Thoracic aorta (tissue), 2 donors: ENCODE measurements around the gene SRD5A2. TPM values are rescaled to one million over a fixed set of nuclear protein-coding genes. Genes with fewer than 3 reads are reported as not detected.

Experiments used
- ATAC-seq: fragments of 150-250 bp; one replicate; pipeline ENCODE4 v1.8.0; 2017; ENCODE audit warnings: low read depth; ENCODE audit not compliant: insufficient number of reproducible peaks, low FRiP score
- DNase-seq: peaks from one replicate; pipeline ENCODE4 v3.0.0-alpha.2; 2020; ENCODE audit warnings: low spot score
- H3K27ac ChIP-seq, 2 donors: fragments of 200-600 bp; sonication (generic); 1 replicate in 1 of 2; 2 replicates in 1 of 2; pipeline ENCODE4 v1.5.1; 2016; ENCODE audit warnings: mild to moderate bottlenecking in 2 of 2, moderate library complexity in 2 of 2
- H3K27me3 ChIP-seq: fragments of 200-600 bp; sonication (generic); replicated peaks from 2 replicates; pipeline ENCODE4 v1.6.0; 2016; ENCODE audit warnings: mild to moderate bottlenecking; ENCODE audit not compliant: insufficient read depth
- H3K36me3 ChIP-seq: fragments of 200-600 bp; sonication (generic); one replicate; pipeline ENCODE4 v1.5.1; 2016
- H3K4me1 ChIP-seq, 2 donors: fragments of 200-600 bp; sonication (generic); 1 replicate in 1 of 2; 2 replicates in 1 of 2; pipeline versions ENCODE4 v1.5.1 to v1.6.0; 2016; ENCODE audit warnings: low read depth in 2 of 2, mild to moderate bottlenecking in 1 of 2; ENCODE audit not compliant: control insufficient read depth in 1 of 2
- H3K4me3 ChIP-seq: fragments of 200-600 bp; sonication (generic); 2 replicates; pipeline ENCODE4 v1.5.1; 2016; ENCODE audit warnings: mild to moderate bottlenecking
- H3K9me3 ChIP-seq: fragments of 200-600 bp; sonication (generic); 2 replicates; pipeline ENCODE4 v1.5.1; 2016
- total RNA-seq, 2 donors: library from RNA; depleted of rRNA; stranded (reverse); fragments of >200 nt; gene quantifications; one replicate each; pipeline versions ENCODE4 v1.1.0 to v1.2.3, GENCODE V29; 2016
- TF ChIP-seq, protein P1 (sequence below): fragments of 200-600 bp; sonication (generic); IDR thresholded peaks from one replicate; pipeline ENCODE4 v1.5.1; 2019; ENCODE audit warnings: antibody characterized with exemption

SRD5A2 gene
- total RNA-seq, 2 donors from 2014 or later = not detected

DNA sequence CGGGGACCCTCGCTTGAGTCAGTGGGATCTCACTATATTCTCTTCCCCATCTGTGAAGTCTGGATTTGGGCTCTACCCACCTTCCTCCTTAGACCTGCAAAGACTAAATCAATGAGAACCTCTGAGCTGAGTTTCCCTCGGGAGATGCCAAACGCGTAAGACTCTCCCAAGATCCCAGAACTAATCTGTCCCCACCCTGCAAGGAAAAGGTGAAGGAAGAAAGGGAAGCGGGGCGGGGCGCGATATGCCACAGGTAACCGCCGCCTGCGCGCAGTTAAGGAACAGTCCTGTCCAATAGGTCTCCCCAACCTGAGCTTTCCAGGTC lies 780 bp downstream of the SRD5A2 start:
- Histone ChIP-seq H3K36me3 (no peaks in the 10 kb centered on the region), H3K4me3 (no peak overlapping the region), H3K9me3 (no peaks in the 10 kb centered on the region), H3K27ac (no peak overlapping the region), H3K4me1 (no peaks in the 10 kb centered on the region), H3K27me3 (no peaks in the 10 kb centered on the region)
- ATAC-seq (no peak), DNase-seq (no peak)
- TF ChIP-seq, protein P1, sequence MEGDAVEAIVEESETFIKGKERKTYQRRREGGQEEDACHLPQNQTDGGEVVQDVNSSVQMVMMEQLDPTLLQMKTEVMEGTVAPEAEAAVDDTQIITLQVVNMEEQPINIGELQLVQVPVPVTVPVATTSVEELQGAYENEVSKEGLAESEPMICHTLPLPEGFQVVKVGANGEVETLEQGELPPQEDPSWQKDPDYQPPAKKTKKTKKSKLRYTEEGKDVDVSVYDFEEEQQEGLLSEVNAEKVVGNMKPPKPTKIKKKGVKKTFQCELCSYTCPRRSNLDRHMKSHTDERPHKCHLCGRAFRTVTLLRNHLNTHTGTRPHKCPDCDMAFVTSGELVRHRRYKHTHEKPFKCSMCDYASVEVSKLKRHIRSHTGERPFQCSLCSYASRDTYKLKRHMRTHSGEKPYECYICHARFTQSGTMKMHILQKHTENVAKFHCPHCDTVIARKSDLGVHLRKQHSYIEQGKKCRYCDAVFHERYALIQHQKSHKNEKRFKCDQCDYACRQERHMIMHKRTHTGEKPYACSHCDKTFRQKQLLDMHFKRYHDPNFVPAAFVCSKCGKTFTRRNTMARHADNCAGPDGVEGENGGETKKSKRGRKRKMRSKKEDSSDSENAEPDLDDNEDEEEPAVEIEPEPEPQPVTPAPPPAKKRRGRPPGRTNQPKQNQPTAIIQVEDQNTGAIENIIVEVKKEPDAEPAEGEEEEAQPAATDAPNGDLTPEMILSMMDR = no peak

- Histone ChIP-seq H3K4me3 (no peak overlapping the region), H3K27ac (no peak overlapping the region), H3K27me3 (no peaks in the 10 kb centered on the region), H3K36me3 (no peaks in the 10 kb centered on the region), H3K9me3 (no peaks in the 10 kb centered on the region), H3K4me1 (no peaks in the 10 kb centered on the region)
- no peak for DNase-seq
- TF ChIP-seq, protein P1 = no peak
- no peak for ATAC-seq
Observed at GRCh38 chr2:31578316-31578715, 2.4 kb downstream of the SRD5A2 start.

- TF ChIP-seq, protein P1 = no peak
- no peak for ATAC-seq
- H3K4me1 ChIP-seq = no peaks in the 10 kb centered on the region
Observed at GRCh38 chr2:31577143-31577542, 3.6 kb downstream of the SRD5A2 start.

DNA sequence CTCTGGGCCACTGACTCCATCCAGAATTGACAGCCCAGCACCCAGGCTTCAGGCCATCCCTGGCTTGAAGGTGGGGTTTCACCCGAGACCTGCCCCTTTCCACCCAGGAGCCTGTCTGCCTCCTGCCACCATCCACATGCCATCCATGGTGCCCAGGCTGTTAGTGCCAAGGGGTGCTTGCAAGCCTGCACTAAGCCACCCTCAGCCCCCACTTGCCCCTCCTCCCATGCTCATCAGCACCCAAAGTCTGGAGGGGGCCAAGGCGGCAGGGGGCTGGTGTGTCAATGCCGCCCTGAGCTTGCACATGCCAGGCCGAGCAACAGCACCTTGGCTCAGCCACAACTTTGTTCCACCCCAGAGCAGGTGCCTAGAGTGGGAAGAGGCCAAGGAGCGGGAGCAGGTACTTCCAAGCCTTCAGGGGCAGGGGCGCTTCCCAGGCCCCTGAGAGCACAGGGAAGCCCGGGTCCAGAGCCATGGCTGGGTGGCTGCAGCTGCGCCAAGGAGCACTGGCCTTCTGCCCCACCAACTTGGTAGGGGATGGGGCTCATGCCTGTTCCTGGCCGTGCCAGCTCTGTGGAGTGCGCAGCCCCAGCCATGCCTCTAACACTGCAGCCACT lies 12.0 kb downstream of the SRD5A2 start:
- Histone ChIP-seq H3K4me3 (no peak overlapping the region), H3K27ac (no peak overlapping the region), H3K9me3 (no peaks in the 10 kb centered on the region), H3K36me3 (no peaks in the 10 kb centered on the region), H3K4me1 (no peaks in the 10 kb centered on the region), H3K27me3 (no peaks in the 10 kb centered on the region)
- TF ChIP-seq, protein P1 = no peak
- ATAC-seq (no peak), DNase-seq (no peak)

More at GRCh38 chr2:31577143-31577542, 3.6 kb downstream of the SRD5A2 start:
- H3K27me3 ChIP-seq = no peaks in the 10 kb centered on the region
- H3K4me3 ChIP-seq = no peak overlapping the region
- no peak overlapping the region for H3K27ac ChIP-seq
- H3K9me3 ChIP-seq = no peaks in the 10 kb centered on the region
- no peak for DNase-seq
- no peaks in the 10 kb centered on the region for H3K36me3 ChIP-seq

DNA sequence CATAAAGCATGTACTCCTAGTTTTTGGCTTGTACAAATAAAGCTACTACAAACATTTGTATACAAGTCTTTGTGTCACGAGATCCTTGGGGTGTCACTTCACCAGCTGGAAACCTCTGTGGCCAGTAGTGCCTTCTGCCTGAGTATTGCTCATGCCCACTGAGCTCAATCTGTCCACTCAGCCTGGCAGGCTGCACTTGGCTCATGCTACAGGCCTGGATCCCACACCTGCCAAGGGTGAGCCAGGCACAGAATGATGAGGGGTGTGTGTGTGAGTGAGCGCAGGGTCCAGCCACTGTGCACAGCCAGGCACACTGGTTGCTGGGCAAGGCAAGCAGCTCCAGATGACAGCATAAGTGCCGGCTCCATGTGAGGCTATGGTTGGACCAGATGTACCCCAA lies 13.1 kb downstream of the SRD5A2 start:
- ATAC-seq = no peak
- no peaks in the 10 kb centered on the region for H3K9me3 ChIP-seq
- TF ChIP-seq, protein P1 = no peak
- H3K4me3 ChIP-seq = no peak overlapping the region
- no peaks in the 10 kb centered on the region for H3K27me3 ChIP-seq
- H3K36me3 ChIP-seq = no peaks in the 10 kb centered on the region
- no peaks in the 10 kb centered on the region for H3K4me1 ChIP-seq
- no peak for DNase-seq
- H3K27ac ChIP-seq = no peak overlapping the region
